Ammon's horn (tissue), 1 donor: ENCODE results near the gene TIAM1.

Experiments used
- DNase-seq: peaks from one replicate; pipeline ENCODE4 v3.0.0-alpha.2; 2016; ENCODE audit warnings: low spot score

TIAM1 gene

GRCh38 chr21:31164713-31165694 is 179.1 kb downstream of the TIAM1 start:
- DNase-seq = no peak

GRCh38 chr21:31162827-31163226 is 181.2 kb downstream of the TIAM1 start:
- no peak for DNase-seq

DNA sequence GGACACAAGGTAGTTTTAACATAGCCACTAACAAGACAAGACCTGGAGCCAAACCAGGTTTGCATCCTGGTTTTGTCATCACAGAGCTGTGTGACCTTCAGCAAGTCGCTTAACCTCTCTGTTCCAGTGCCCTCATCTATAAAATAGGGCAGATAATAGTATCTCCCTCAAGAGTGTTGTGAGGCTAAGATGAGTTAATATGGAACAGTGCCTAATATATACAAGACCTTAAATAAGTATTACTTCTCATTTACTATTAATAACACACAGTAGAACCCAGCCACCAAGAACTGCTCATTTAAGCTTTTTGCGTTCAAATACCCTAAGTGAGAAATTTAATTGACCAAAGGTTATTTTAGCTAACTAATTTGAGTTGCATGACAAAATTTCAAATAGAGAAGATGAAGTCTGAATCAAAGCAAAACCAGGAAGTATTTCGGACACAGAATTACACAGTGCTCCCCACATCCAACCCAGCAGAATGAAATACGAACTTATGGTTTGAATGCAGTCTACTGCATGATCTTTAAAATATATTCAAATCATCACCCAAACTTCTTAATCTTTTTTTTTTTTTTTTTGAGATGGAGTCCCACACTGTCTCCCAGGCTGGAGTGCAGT is 181.9 kb downstream of the TIAM1 start:
- no peak for DNase-seq

- DNase-seq = peak; percentile 83
These were observed 182.9 kb downstream of the TIAM1 start for GRCh38 chr21:31161157-31161556.

GRCh38 chr21:31159808-31160207 is 184.3 kb downstream of the TIAM1 start:
- DNase-seq = no peak

GRCh38 chr21:31158789-31159581 is 185.1 kb downstream of the TIAM1 start:
- DNase-seq = peak; percentile 39

- DNase-seq = no peak
These were observed 186.3 kb downstream of the TIAM1 start for GRCh38 chr21:31157756-31158155.

GRCh38 chr21:31156662-31157061 is 187.4 kb downstream of the TIAM1 start:
- no peak for DNase-seq

DNA sequence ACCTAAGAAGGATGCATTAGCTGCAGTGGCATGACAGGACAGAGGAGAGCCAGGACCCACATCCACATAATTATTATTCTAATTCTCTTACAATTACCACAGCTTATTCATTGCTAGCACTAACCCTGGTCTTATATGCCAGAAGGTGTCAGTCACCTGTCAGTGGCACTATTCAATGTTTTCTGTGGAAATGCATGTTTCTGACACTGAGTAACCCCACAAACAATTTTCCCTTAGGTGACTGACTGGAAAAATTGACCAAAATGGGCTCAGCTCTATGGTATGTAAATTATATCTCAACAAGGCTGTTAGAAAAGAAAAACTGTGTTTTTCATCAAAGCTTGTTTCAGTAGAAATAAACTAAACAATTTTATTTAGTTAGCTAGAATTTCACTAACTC is 187.9 kb downstream of the TIAM1 start:
- DNase-seq = no peak

- DNase-seq = no peak
These were observed 192.7 kb downstream of the TIAM1 start for GRCh38 chr21:31151156-31152045.

DNA sequence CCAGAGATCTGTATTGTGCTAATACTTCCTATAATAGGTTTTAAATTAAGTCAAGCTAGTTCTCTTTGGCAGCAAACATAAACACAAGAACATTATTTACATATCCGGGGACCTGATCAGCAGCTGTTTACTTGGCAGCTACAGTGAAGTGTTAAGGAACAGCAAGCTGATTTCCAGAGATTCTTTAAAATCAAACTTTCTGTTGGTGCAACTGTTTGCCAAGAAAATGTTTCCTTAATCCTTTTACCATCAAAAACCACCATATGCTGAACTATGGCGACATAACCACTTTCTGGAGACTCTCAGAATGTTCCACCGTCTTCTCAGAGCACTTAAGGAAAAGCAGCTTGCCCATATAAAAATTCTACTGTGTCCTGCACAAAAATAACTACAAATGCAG is 198.8 kb downstream of the TIAM1 start:
- DNase-seq = no peak

DNA sequence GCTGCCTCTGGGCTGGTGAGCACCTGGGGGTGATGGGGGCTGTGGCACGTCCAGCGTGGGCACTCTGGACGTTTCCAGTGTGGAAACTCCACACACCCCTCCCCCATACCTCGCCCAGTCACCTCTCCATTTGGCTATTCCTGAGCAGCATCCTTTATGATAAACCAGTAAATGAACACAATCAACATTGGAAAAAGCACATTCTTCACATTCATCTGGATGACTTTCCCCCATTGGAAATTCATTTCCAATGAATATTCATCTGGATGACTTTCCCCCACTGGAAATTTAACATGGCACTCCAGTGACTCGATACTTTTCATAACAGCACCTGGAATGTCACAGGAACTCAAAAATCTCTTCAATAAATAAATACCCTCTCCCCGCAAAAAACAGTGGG is 201.0 kb downstream of the TIAM1 start:
- DNase-seq = no peak

GRCh38 chr21:31142600-31142999 is 201.5 kb downstream of the TIAM1 start:
- DNase-seq = no peak

- no peak for DNase-seq
These were observed 202.6 kb downstream of the TIAM1 start for GRCh38 chr21:31141389-31142000.

DNA sequence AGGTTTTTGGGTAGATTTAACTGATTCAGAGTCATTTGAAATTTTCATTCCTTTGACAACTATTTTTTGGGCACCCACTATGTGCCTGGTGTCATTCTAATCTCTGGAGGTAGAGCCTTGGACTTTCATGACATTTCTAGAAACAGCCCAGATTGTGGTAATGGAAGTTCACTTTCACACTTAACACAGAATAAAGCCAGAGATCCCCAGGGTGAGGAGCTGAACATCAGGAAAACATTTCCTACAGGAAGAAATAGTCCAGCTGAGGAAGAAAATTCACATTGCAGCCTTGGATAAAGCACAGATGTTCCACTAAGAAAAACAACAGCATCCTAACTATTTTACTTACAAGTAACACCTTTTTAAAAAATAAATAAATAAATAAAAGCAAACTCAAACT is 203.4 kb downstream of the TIAM1 start:
- no peak for DNase-seq

- DNase-seq = no peak
These were observed 204.0 kb downstream of the TIAM1 start for GRCh38 chr21:31140025-31140424.

- DNase-seq = no peak
These were observed 206.1 kb downstream of the TIAM1 start for GRCh38 chr21:31137960-31138359.

DNA sequence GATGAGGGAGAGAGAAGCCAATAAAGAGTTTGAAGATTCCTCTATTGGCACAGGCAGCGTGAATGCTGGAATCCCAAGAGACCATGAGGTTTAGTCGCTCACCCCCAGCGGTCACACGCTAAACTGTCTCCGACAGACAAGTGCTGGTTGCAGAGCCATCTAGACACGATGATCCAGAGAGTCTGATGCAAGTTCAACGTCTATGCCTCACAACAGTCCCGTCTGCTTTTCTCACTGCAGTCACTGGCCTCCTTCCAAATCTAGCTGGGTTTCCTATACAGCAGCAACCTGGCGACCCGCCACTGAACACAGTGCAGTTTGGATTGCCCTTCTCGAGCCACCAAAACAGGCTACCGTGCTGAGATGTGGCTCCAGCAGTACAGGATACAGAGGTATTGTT is 207.2 kb downstream of the TIAM1 start:
- peak; percentile 72 for DNase-seq

DNA sequence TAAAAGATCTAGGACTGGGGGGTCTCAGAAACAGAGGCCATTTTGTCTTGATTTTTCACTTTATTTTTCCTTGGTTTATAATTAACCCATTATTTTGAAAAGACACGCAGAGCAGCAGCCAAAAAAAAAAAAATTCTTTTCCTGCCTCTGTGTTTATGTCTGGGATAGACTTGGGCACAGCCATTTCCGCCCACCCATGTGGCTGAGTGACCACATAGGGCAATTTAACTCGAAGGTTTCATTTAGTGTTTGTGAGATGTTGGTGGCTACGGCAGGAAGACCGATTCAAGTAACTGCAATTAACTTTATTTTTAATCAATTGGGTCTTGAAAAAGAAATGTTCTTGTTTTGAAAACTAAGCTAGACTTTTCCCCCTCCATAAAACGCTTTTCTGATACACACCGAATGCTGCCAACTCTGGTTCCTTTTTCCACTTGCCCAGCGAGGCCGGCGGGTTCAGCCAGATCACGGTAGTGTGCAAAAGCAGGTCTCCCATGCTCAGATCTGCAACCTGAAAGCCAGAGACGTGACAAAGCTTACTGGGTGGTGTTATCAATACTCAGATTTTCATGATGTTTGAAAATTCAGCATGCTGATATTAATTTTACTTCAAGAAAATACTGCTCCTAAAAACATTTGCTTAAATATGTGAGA is 208.4 kb downstream of the TIAM1 start:
- DNase-seq = no peak

GRCh38 chr21:31133243-31133830 is 210.7 kb downstream of the TIAM1 start:
- no peak for DNase-seq
